ENCODE results near the gene EFEMP2.

EFEMP2 gene

GRCh38 chr11:65865550-65866172, 6.9 kb downstream of the EFEMP2 start:
- no peak for DNase-seq

- DNase-seq: no peak
Observed at GRCh38 chr11:65864706-65865471, 7.7 kb downstream of the EFEMP2 start.

GRCh38 chr11:65863889-65864705, 8.5 kb downstream of the EFEMP2 start:
- no peak for DNase-seq

- DNase-seq: no peak
Observed at GRCh38 chr11:65862941-65863888, 9.4 kb downstream of the EFEMP2 start.

DNA sequence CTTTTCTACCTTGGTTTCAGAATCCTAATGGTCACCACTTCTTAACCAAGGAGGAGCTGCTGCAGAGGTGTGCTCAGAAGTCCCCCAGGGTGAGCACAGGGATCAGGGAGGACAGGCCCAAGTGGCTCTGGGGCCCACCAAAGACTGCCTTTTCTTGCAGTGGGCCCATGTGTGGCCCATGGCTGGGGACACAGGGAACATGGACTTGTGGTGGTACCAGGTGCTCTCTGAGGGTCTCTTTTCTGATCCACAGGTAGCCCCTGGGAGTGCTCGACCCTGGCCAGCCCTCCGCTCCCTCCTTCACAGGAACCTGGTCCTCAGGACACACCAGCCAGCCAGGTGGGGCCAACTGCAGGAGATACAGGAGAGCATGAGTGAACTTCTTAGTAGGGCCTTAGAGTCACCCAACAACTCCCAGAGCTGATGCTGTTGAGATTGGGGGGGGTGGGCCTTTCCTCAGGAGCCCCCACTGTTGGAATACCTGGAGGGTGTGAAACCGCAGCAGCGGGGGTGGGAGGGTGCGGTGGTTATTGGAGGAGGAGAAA, 10.3 kb downstream of the EFEMP2 start:
- no peak for DNase-seq

- no peak for DNase-seq
Observed at GRCh38 chr11:65861533-65862183, 10.9 kb downstream of the EFEMP2 start.

DNA sequence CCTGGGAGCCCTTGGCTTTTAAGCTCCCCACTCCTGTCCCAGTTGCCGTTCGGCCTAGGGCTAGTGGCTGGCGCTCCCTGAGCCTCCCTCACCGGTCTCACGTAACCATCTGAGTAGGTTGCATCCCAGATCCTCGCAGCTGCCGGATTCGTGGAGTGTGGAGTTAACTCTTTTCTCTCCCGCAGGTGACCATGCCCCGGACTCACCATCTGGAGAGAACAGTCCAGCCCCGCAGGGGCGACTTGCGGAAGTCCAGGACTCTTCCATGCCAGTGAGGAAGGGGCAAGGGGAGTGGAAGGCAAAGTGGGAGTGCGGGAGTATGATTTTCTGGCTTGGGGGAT, 11.5 kb downstream of the EFEMP2 start:
- peak; percentile 35 for DNase-seq

GRCh38 chr11:65860278-65861164, 12.1 kb downstream of the EFEMP2 start, which contains the start of gene MUS81:
Gene MUS81, plus strand, starts transcription at chr11:65860433. Its CDS starts 321 bp downstream, at chr11:65860754.
- peak; percentile 100 for DNase-seq

DNA sequence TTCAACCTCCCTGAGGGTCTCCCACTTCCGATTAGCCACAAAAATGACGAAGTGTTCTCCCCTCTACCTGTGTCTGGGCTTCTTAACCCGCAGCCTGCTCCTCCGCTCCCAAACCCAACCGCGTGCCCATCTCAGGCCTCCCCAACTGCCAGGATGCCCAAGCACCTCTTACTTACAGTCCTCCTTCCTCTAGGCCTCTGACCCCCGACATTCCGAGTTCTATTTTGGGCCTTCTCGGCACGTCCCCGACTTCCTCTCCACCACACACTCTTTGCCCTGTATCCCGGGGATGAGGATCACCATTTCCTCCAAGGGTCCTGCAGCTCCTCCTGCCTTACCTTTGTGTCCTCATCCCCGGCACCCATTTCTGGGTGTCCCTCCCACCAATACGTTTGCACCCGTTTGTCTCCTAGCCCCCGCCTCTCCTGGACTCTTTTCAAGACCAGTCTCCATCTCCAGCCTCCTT, 12.8 kb downstream of the EFEMP2 start:
- DNase-seq: no peak

- peak; percentile 99 for DNase-seq
Observed at GRCh38 chr11:65859095-65859811, 13.3 kb downstream of the EFEMP2 start.

DNA sequence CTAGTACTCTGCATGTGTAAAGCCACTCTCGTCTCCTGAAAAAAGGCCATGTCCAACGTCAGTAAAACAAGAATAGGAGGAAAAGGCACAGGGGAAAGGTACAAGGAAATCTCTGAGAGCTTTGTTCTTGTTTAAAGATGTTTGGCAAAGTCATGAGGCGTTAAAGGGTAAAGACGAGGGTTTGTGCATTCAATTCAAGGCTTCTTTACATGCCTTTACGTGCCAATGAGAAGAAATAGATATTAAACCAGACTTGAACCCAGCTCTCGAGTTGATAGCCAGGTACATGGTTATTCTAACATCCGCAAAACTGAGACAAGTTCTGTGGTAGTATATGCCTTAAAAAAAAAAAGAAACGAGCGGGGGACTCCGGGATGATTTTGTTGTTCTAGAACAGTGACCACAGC, 13.9 kb downstream of the EFEMP2 start:
- DNase-seq: no peak

- peak; percentile 96 for DNase-seq
Observed at GRCh38 chr11:65857853-65858680, 14.5 kb downstream of the EFEMP2 start, which contains the start of gene CFL1. Gene CFL1, minus strand, starts transcription at chr11:65858180. Its CDS starts 81 bp downstream, at chr11:65858099.

DNA sequence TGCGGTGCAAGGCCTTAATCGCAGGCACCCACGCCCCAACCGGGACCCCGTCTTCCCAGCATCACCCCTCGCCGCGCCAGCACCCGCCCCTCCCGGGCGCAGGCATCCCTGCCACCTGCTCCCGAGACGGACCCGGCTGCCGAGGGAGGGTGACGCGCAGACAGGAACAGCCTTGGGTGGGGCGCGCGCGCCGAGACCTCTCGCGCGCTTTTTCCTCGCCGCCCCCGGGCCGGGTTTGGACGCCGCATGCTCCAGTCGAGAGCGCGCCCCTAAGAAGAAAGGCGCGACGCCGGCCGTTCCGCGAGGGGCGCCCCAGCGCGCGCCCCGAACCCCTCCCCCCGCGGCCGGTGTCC, 15.1 kb downstream of the EFEMP2 start:
- peak; percentile 54 for DNase-seq

DNA sequence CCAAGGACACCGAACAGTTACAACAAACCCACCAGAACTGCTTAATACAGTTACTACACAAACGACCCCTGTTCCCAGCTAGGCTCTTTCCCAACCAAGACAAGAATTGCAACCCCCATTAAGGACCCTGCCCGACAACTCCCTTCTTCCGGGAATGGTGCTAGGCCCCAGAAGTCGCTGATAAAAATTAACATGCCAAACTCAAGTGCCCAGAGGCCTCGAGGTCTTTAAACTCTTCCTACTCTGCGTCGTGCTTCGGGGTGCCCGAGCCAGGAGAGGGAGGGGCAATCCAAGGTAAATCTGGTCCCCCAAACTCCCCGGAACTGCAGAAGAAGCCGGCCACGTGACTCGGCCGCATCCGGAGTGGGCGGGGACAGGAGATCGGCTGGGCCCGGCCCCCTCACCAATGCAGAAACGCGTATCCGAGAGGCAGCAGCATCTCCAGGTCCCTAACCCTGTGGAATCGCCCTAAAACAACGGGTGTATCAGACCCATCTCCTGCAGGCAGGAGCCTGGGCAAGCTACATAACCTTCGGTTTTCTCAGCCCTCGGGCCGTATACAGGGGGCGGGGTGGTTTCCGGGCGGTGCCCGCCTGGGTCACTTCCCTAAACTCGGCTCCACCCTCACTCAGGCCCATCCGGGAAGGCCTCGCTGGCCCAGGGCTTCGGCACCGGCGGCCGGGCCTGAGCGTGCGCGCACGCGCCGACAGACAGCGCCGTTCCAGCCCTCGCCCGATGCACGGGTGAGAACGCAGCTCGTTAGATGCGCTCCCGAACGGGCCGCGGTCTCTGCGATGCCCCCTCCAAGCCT, 15.7 kb downstream of the EFEMP2 start:
- peak; percentile 76 for DNase-seq

DNA sequence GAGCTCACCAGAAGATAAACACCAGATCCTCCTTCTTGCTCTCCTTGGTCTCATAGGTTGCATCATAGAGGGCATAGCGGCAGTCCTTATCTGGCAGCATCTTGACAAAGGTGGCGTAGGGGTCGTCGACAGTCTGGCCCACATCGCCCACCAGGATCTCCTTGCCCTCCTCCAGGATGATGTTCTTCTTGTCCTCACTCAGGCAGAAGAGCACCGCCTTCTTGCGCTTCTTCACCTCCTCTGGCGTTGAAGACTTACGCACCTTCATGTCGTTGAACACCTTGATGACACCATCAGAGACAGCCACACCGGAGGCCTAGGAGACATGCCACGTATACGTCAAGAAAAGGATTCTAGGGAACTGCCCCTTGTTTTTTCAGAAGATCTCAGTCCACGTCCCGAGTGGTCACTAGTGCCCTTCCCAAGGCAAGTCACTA, 16.7 kb downstream of the EFEMP2 start:
- no peak for DNase-seq

GRCh38 chr11:65854852-65855837, 17.5 kb downstream of the EFEMP2 start:
- DNase-seq: no peak
